A549 (cell line): ENCODE results near the gene C5AR1. TPM values are rescaled to one million over a fixed set of nuclear protein-coding genes. Genes with fewer than 3 reads are reported as not detected.

Experiments used
- ATAC-seq, 2 experiments: fragments of 200-7000 bp in 1 of 2; fragments of >200 bp in 1 of 2; cut with Nextera tagmentation in 1 of 2; cut with Tn5 transposase in 1 of 2; 3 replicates each; pipeline versions ENCODE4 v1.8.0 to v1.9.1; 2018 to 2020; ENCODE audit warnings: mild to moderate bottlenecking in 1 of 2, moderate library complexity in 1 of 2
- CTCF ChIA-PET: fragments of 300-600 bp; sonication (Branson Sonifier 250); formaldehyde crosslinking; extraction: SDS; loops from one replicate; lab custom pipeline; 2021; ENCODE audit warnings: antibody characterized with exemption, inconsistent platforms; lab: Yijun Ruan, JAX
- POLR2A ChIA-PET: fragments of 350-600 bp; formaldehyde crosslinking; extraction: SDS; loops from one replicate; lab custom pipeline; 2021; ENCODE audit warnings: antibody characterized with exemption, inconsistent platforms; lab: Yijun Ruan, JAX
- DNase-seq, 2 experiments: peaks; one replicate each; pipeline versions ENCODE4 v3.0.0 to v3.0.0-alpha.2; 2011 to 2016; ENCODE audit warnings: low read depth in 1 of 2, low spot score in 1 of 2
- FAIRE-seq: peaks from 2 replicates; lab custom pipeline; 2011; peaks lifted over from hg19 to GRCh38; lab: Jason Lieb, UNC
- H3K27ac ChIP-seq, 2 experiments: fragments of >200 bp; sonication (Bioruptor Twin); formaldehyde crosslinking; 3 replicates each; pipeline ENCODE4 v1.5.1; 2016 to 2017
- H3K4me1 ChIP-seq: fragments of >200 bp; sonication (Bioruptor Twin); formaldehyde crosslinking; 3 replicates; pipeline ENCODE4 v1.6.1; 2016
- H3K4me2 ChIP-seq: fragments of >200 bp; sonication (Bioruptor Twin); formaldehyde crosslinking; 3 replicates; pipeline ENCODE4 v1.6.1; 2016
- H3K4me3 ChIP-seq: fragments of >200 bp; sonication (Bioruptor Twin); formaldehyde crosslinking; 3 replicates; pipeline ENCODE4 v1.5.1; 2016
- H3K9me3 ChIP-seq: fragments of >200 bp; sonication (Bioruptor Twin); formaldehyde crosslinking; 3 replicates; pipeline ENCODE4 v1.6.1; 2016
- ATOH8 ChIP-seq: fragments of 250-450 bp; sonication (Bioruptor Pico); IDR thresholded peaks from 2 replicates; pipeline ENCODE4 v1.5.0; 2020; ENCODE audit warnings: low read depth, mild to moderate bottlenecking, moderate library complexity
- E2F6 ChIP-seq: IDR thresholded peaks from 2 replicates; pipeline ENCODE4 v1.6.1; 2012; ENCODE audit warnings: low read depth, borderline replicate concordance
- EHF ChIP-seq: fragments of 250-450 bp; sonication (Bioruptor Pico); IDR thresholded peaks from 2 replicates; pipeline ENCODE4 v1.5.0; 2020; ENCODE audit warnings: mild to moderate bottlenecking
- EHMT2 ChIP-seq: fragments of 200-600 bp; sonication (generic); IDR thresholded peaks from 2 replicates; pipeline ENCODE4 v1.6.1; 2016; ENCODE audit warnings: antibody characterized with exemption, low read depth, mild to moderate bottlenecking, moderate library complexity
- ESRRA ChIP-seq: fragments of 150-350 bp; IDR thresholded peaks from 2 replicates; pipeline ENCODE4 v1.6.1; 2014; ENCODE audit warnings: mild to moderate bottlenecking, low read length, borderline replicate concordance
- FOSL2 ChIP-seq, 2 experiments: fragments of 450-650 bp in 1 of 2; fragments of >200 bp in 1 of 2; sonication (Bioruptor Twin) in 1 of 2; formaldehyde crosslinking; IDR thresholded peaks; 2 replicates each; pipeline versions ENCODE4 v1.5.0 to v1.6.1; 2016 to 2020; ENCODE audit warnings: mild to moderate bottlenecking in 1 of 2, moderate library complexity in 1 of 2
- HES2 ChIP-seq: fragments of >200 bp; sonication (Bioruptor Twin); formaldehyde crosslinking; IDR thresholded peaks from 2 replicates; pipeline ENCODE4 v1.6.1; 2016
- HEYL ChIP-seq: fragments of 250-450 bp; sonication (Bioruptor Pico); IDR thresholded peaks from 2 replicates; pipeline ENCODE4 v1.8.0; 2021; ENCODE audit warnings: mild to moderate bottlenecking, moderate library complexity
- HOXA7 ChIP-seq: fragments of 250-450 bp; sonication (Bioruptor Pico); IDR thresholded peaks from 2 replicates; pipeline ENCODE4 v1.5.0; 2020; ENCODE audit warnings: mild to moderate bottlenecking, moderate library complexity
- HOXB13 ChIP-seq: fragments of 250-450 bp; sonication (Bioruptor Pico); IDR thresholded peaks from 2 replicates; pipeline ENCODE4 v1.5.0; 2020; ENCODE audit warnings: low read depth, mild to moderate bottlenecking, moderate library complexity
- HOXB5 ChIP-seq: fragments of 250-450 bp; sonication (Bioruptor Pico); IDR thresholded peaks from 2 replicates; pipeline ENCODE4 v1.5.0; 2020; ENCODE audit warnings: mild to moderate bottlenecking, moderate library complexity
- JUN ChIP-seq, 2 experiments: fragments of >200 bp; sonication (Bioruptor Twin); formaldehyde crosslinking; IDR thresholded peaks; 2 replicates in 1 of 2; 3 replicates in 1 of 2; pipeline ENCODE4 v1.6.1; 2016 to 2017
- MAFK ChIP-seq: fragments of 450-650 bp; IDR thresholded peaks from 2 replicates; pipeline ENCODE4 v1.6.1; 2014; ENCODE audit not compliant: partially characterized antibody
- MAX ChIP-seq: IDR thresholded peaks from 2 replicates; pipeline ENCODE4 v1.6.1; 2012
- NFE2L2 ChIP-seq: fragments of 150-350 bp; conservative IDR thresholded peaks from 2 replicates; pipeline ENCODE4 v1.6.1; 2014; ENCODE audit warnings: low read length
- PHF8 ChIP-seq: fragments of 200-600 bp; sonication (generic); IDR thresholded peaks from 2 replicates; pipeline ENCODE4 v1.6.1; 2016; ENCODE audit warnings: low read depth, mild to moderate bottlenecking, antibody characterized with exemption, moderate library complexity, borderline replicate concordance
- POLR2A ChIP-seq: IDR thresholded peaks from 2 replicates; pipeline ENCODE4 v1.6.1; 2012; ENCODE audit warnings: mild to moderate bottlenecking, low read length
- RAD21 ChIP-seq, 2 experiments: fragments of >200 bp in 1 of 2; sonication (Bioruptor Twin) in 1 of 2; formaldehyde crosslinking in 1 of 2; IDR thresholded peaks in 1 of 2; conservative IDR thresholded peaks in 1 of 2; 2 replicates in 1 of 2; 3 replicates in 1 of 2; pipeline ENCODE4 v1.6.1; 2012 to 2018; ENCODE audit warnings: inconsistent platforms in 1 of 2
- RARB ChIP-seq: fragments of 250-450 bp; sonication (Bioruptor Pico); IDR thresholded peaks from 2 replicates; pipeline ENCODE4 v1.8.0; 2021; ENCODE audit warnings: mild to moderate bottlenecking, moderate library complexity
- RCOR1 ChIP-seq: fragments of 150-350 bp; IDR thresholded peaks from 2 replicates; pipeline ENCODE4 v1.6.1; 2014; ENCODE audit warnings: antibody characterized with exemption, low read length, low read depth
- SMC3 ChIP-seq: fragments of >200 bp; sonication (Bioruptor Twin); formaldehyde crosslinking; IDR thresholded peaks from 3 replicates; pipeline ENCODE4 v1.6.1; 2018; ENCODE audit warnings: inconsistent platforms
- TFCP2L1 ChIP-seq: fragments of 250-450 bp; sonication (Bioruptor Pico); IDR thresholded peaks from 2 replicates; pipeline ENCODE4 v1.5.0; 2021; ENCODE audit warnings: mild to moderate bottlenecking
- TP53 ChIP-seq: fragments of 250-450 bp; sonication (Bioruptor Pico); IDR thresholded peaks from 2 replicates; pipeline ENCODE4 v1.5.0; 2021; ENCODE audit warnings: mild to moderate bottlenecking, moderate library complexity
- WGBS: methylation state at CpG from one replicate; pipeline ENCODE4 v1.1.6; 2017; ENCODE audit errors: missing lambda C conversion rate; 5-methylcytosine and 5-hydroxymethylcytosine counted together
- polyA plus RNA-seq, 4 experiments: library from polyadenylated mRNA; depleted of rRNA in 3 of 4; stranded (reverse); fragments of >200 nt; fragmentation: RNase III in 1 of 4; extraction: RNeasy Plus Mini Kit Qiagen cat#74134 plus additional on column Dnase treatment in 1 of 4; gene quantifications; 2 replicates in 3 of 4; 3 replicates in 1 of 4; pipeline ENCODE4 v1.2.3, GENCODE V29; 2011 to 2017
- TF ChIP-seq, protein P1 (sequence below): IDR thresholded peaks from 2 replicates; pipeline ENCODE4 v1.6.1; 2012
- TF ChIP-seq, protein P2 (sequence below): fragments of >200 bp; sonication (Bioruptor Twin); formaldehyde crosslinking; IDR thresholded peaks from 3 replicates; pipeline ENCODE4 v1.5.1; 2016
- TF ChIP-seq, protein P3 (sequence below): fragments of 200-600 bp; sonication (generic); IDR thresholded peaks from 2 replicates; pipeline ENCODE4 v1.6.1; 2016; ENCODE audit warnings: antibody characterized with exemption, mild to moderate bottlenecking, moderate library complexity
- TF ChIP-seq, protein P4 (sequence below): fragments of >200 bp; sonication (Bioruptor Twin); formaldehyde crosslinking; IDR thresholded peaks from 3 replicates; pipeline ENCODE4 v1.6.1; 2016

Gene C5AR1
- polyA plus RNA-seq, 2 of the 4 experiments (the other 2 are of a cell fraction) = 1.6 to 3.4 TPM

DNA sequence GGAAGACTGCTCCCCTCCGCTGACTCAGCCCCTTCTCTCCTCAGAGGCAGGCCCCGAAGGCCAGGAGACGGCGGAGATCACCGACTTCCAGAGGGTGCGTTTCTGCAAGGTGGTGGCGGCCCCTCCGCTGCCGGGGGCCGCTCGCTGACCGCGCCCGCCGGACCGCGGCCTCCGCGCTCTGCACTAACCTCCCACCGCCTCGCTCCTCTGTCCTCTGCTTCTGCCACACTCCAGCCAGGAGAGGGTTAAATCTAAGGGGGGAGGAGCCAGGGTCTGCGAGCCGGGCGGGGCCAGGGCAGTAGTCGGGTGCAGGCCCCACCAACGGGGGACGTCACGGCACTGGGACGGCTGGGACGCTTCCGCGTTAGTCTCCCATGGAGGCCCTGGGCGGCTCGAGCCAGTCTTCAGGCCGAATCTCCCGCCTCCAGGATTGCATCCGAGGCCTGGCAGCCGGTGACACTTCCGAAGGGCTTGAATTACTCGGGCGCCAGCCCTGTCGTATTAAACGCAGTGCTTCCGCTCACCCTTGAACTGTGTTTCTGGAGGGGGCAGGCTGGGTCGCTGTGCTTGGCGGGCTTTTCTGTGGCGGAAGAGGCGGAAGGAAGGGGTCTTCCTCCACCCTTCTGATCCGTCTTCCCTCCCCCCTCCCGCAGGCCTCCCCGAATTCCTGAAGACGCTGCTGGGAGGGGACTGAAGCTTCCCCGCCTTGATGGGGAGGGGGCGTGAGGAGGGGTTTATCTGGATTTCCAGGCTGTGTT lies 36.2 kb upstream of the C5AR1 start:
- peak overlapping the region; percentile 89 for H3K4me2 ChIP-seq
- POLR2A ChIA-PET = interaction anchor here (0.5 to 3.4 kb wide), 12 partner anchors 8 to 75 kb away, joined by 3 to 77 read pairs (median 8); partner anchors contain the start of genes CCDC9 and DHX34
- CTCF ChIA-PET = interaction anchor here (0.6 to 12.3 kb wide), 7 partner anchors 11 to 142 kb away, joined by 3 to 160 read pairs (median 4); partner anchors contain the start of genes CCDC9 and DHX34
- H3K9me3 ChIP-seq = no peaks in the 10 kb centered on the region
- peak overlapping the region; percentile 80 to 90 for H3K27ac ChIP-seq
- DNase-seq = peak; percentile 96
- TF ChIP-seq TP53 (CRISPR knock-in tag) = 0 out of 2 replicates have a peak, but pooled peaks have one; percentile 41
- TF ChIP-seq RAD21 (conservative IDR thresholded peaks at IDR 0.05 in 1 of 2, IDR thresholded peaks at IDR 0.05 in 1 of 2) = no peak
- TF ChIP-seq PHF8 = peak; percentile 91
- no peak for TF ChIP-seq ESRRA
- no peak; the same call in 2 of the 3 replicates for TF ChIP-seq SMC3
- TF ChIP-seq RCOR1 = no peak
- peak; percentile 41 for TF ChIP-seq POLR2A
- peak; percentile 62; the same call in 1 of the 2 replicates for TF ChIP-seq ATOH8 (CRISPR knock-in tag)
- no peak for TF ChIP-seq HES2
- TF ChIP-seq, protein P1, sequence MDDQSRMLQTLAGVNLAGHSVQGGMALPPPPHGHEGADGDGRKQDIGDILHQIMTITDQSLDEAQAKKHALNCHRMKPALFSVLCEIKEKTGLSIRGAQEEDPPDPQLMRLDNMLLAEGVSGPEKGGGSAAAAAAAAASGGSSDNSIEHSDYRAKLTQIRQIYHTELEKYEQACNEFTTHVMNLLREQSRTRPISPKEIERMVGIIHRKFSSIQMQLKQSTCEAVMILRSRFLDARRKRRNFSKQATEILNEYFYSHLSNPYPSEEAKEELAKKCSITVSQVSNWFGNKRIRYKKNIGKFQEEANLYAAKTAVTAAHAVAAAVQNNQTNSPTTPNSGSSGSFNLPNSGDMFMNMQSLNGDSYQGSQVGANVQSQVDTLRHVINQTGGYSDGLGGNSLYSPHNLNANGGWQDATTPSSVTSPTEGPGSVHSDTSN = peak; percentile 66; the same call in 1 of the 2 replicates
- TF ChIP-seq E2F6 = peak; percentile 80
- TF ChIP-seq NFE2L2 = peak; percentile 1; the same call in 1 of the 2 replicates
- 0 out of 2 replicates have a peak, but pooled peaks have one; percentile 28 for TF ChIP-seq HOXB5
- peak; percentile 64; the same call in 1 of the 2 replicates for TF ChIP-seq HOXA7 (CRISPR knock-in tag)
- no peak for TF ChIP-seq EHMT2
- TF ChIP-seq RARB (CRISPR knock-in tag) = 0 out of 2 replicates have a peak, but pooled peaks have one; percentile 35
- peak; percentile 75 for TF ChIP-seq MAFK
- TF ChIP-seq, protein P2, sequence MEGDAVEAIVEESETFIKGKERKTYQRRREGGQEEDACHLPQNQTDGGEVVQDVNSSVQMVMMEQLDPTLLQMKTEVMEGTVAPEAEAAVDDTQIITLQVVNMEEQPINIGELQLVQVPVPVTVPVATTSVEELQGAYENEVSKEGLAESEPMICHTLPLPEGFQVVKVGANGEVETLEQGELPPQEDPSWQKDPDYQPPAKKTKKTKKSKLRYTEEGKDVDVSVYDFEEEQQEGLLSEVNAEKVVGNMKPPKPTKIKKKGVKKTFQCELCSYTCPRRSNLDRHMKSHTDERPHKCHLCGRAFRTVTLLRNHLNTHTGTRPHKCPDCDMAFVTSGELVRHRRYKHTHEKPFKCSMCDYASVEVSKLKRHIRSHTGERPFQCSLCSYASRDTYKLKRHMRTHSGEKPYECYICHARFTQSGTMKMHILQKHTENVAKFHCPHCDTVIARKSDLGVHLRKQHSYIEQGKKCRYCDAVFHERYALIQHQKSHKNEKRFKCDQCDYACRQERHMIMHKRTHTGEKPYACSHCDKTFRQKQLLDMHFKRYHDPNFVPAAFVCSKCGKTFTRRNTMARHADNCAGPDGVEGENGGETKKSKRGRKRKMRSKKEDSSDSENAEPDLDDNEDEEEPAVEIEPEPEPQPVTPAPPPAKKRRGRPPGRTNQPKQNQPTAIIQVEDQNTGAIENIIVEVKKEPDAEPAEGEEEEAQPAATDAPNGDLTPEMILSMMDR = no peak
- 0 out of 2 replicates have a peak, but pooled peaks have one; percentile 40 for TF ChIP-seq HEYL
- TF ChIP-seq MAX = peak; percentile 5
- TF ChIP-seq JUN (IDR thresholded peaks at IDR 0.05) = peak in 1 of 2 experiments; percentile 80; a peak in 4 of 5 replicates
- TF ChIP-seq EHF = peak; percentile 79
- TF ChIP-seq, protein P3, sequence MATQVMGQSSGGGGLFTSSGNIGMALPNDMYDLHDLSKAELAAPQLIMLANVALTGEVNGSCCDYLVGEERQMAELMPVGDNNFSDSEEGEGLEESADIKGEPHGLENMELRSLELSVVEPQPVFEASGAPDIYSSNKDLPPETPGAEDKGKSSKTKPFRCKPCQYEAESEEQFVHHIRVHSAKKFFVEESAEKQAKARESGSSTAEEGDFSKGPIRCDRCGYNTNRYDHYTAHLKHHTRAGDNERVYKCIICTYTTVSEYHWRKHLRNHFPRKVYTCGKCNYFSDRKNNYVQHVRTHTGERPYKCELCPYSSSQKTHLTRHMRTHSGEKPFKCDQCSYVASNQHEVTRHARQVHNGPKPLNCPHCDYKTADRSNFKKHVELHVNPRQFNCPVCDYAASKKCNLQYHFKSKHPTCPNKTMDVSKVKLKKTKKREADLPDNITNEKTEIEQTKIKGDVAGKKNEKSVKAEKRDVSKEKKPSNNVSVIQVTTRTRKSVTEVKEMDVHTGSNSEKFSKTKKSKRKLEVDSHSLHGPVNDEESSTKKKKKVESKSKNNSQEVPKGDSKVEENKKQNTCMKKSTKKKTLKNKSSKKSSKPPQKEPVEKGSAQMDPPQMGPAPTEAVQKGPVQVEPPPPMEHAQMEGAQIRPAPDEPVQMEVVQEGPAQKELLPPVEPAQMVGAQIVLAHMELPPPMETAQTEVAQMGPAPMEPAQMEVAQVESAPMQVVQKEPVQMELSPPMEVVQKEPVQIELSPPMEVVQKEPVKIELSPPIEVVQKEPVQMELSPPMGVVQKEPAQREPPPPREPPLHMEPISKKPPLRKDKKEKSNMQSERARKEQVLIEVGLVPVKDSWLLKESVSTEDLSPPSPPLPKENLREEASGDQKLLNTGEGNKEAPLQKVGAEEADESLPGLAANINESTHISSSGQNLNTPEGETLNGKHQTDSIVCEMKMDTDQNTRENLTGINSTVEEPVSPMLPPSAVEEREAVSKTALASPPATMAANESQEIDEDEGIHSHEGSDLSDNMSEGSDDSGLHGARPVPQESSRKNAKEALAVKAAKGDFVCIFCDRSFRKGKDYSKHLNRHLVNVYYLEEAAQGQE = no peak
- TF ChIP-seq TFCP2L1 (CRISPR knock-in tag) = peak; percentile 66
- peak; percentile 21; the same call in 1 of the 2 replicates for TF ChIP-seq HOXB13
- TF ChIP-seq, protein P4, sequence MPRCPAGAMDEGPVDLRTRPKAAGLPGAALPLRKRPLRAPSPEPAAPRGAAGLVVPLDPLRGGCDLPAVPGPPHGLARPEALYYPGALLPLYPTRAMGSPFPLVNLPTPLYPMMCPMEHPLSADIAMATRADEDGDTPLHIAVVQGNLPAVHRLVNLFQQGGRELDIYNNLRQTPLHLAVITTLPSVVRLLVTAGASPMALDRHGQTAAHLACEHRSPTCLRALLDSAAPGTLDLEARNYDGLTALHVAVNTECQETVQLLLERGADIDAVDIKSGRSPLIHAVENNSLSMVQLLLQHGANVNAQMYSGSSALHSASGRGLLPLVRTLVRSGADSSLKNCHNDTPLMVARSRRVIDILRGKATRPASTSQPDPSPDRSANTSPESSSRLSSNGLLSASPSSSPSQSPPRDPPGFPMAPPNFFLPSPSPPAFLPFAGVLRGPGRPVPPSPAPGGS = peak; percentile 70; the same call in 1 of the 3 replicates
- no peak for TF ChIP-seq FOSL2 (IDR thresholded peaks at IDR 0.05)
- peak; percentile 24 for TF ChIP-seq FOSL2 (CRISPR knock-in tag; IDR thresholded peaks at IDR 0.05)
- FAIRE-seq = no peak
- 2% methylated on average over 47 of the region's 54 CpGs for WGBS
- H3K4me3 ChIP-seq = peak overlapping the region; percentile 59
- ATAC-seq = peak; percentile 66 to 89
- H3K4me1 ChIP-seq = peaks cover 15% of the 10 kb centered on the region
